NCI-H748 (cell line): ENCODE data around the gene SZT2.
"Not testable (repeated sequence)": the region's sequence is repeated elsewhere in the genome, so short reads cannot be mapped to it uniquely, and the experiment has no call there.

Experiments
- DNase-seq: peaks from one replicate; lab custom pipeline; 2025; ENCODE audit not compliant: unreplicated experiment; lab: John Stamatoyannopoulos, UW

SZT2 gene

GRCh38 chr1:43452789-43453441, 63.2 kb downstream of the SZT2 start:
- DNase-seq = peak; percentile 90

GRCh38 chr1:43453442-43454269, 64.0 kb downstream of the SZT2 start, which contains the start of gene HYI:
Gene HYI, minus strand, starts transcription at chr1:43453931. Its CDS starts 138 bp downstream, at chr1:43453793.
- DNase-seq = peak; percentile 100

- DNase-seq = peak; percentile 100
These were observed 64.7 kb downstream of the SZT2 start for GRCh38 chr1:43454270-43455011.

- DNase-seq = peak; percentile 68
These were observed 65.7 kb downstream of the SZT2 start for GRCh38 chr1:43455213-43455889.

- DNase-seq = not testable (repeated sequence)
These were observed 68.7 kb downstream of the SZT2 start for GRCh38 chr1:43458379-43458778.

- DNase-seq = no peak
These were observed 71.4 kb downstream of the SZT2 start for GRCh38 chr1:43460988-43461693.

GRCh38 chr1:43463479-43463878, 73.8 kb downstream of the SZT2 start:
- no peak for DNase-seq

GRCh38 chr1:43464681-43465504, 75.2 kb downstream of the SZT2 start:
- no peak for DNase-seq

- no peak for DNase-seq
These were observed 75.9 kb downstream of the SZT2 start for GRCh38 chr1:43465505-43466067.

GRCh38 chr1:43466403-43466802, 76.7 kb downstream of the SZT2 start:
- no peak for DNase-seq

- no peak for DNase-seq
These were observed 78.7 kb downstream of the SZT2 start for GRCh38 chr1:43468414-43468813.

- no peak for DNase-seq
These were observed 80.2 kb downstream of the SZT2 start for GRCh38 chr1:43469932-43470331.

- DNase-seq = no peak
These were observed 82.4 kb downstream of the SZT2 start for GRCh38 chr1:43472087-43472462.

GRCh38 chr1:43472463-43473151, 82.9 kb downstream of the SZT2 start:
- peak; percentile 72 for DNase-seq

- no peak for DNase-seq
These were observed 83.8 kb downstream of the SZT2 start for GRCh38 chr1:43473463-43473862.

- DNase-seq = not testable (repeated sequence)
These were observed 86.1 kb downstream of the SZT2 start for GRCh38 chr1:43475611-43476401.

- DNase-seq = no peak
These were observed 88.0 kb downstream of the SZT2 start for GRCh38 chr1:43477716-43478115.

GRCh38 chr1:43479414-43479813, 89.7 kb downstream of the SZT2 start:
- DNase-seq = no peak
